ENCODE measurements around the gene GSG1.

The GSG1 gene

GRCh38 chr12:13069380-13069779, 34.1 kb downstream of the GSG1 start:
- Histone ChIP-seq H3K36me3 (replicated peaks) (no peaks in the 10 kb centered on the region), H3K27me3 (replicated peaks) (no peaks in the 10 kb centered on the region), H3K4me3 (ENCODE audit: low read depth, low read length) (no peak overlapping the region), H3K27ac (no peak overlapping the region)
- in situ Hi-C loops (cut with HindIII; ENCODE audit: low pct_ligation_motif_present, low sequenced_read_pairs): no loop called here
- no peak for DNase-seq
- TF ChIP-seq CTCF (IDR thresholded peaks at IDR 0.05; ENCODE audit: low read depth, low read length, missing control alignments): no peak

DNA sequence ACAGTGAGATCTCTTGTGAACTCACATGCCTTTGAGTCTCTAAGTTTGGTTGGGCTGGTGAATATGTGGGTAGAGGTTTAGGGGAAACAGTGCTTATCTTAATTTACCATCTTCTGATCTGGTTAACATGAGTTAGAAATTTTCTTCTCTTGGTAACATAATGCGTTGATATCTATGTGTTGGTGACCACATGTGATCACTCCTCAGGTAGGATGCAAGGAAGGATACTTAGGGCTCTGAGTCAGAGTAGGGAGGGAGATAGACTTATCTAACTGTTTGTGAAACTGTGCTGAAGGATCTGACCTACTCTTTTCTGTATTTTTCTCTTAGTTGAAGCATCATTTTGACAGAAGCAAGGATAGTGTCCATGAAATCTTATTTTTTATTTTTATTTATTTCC, 36.1 kb downstream of the GSG1 start:
- Histone ChIP-seq H3K4me3 (ENCODE audit: low read depth, low read length) (no peak overlapping the region), H3K27me3 (replicated peaks) (no peaks in the 10 kb centered on the region), H3K36me3 (replicated peaks) (no peaks in the 10 kb centered on the region), H3K27ac (no peak overlapping the region)
- in situ Hi-C loops (cut with HindIII; ENCODE audit: low pct_ligation_motif_present, low sequenced_read_pairs): no loop called here
- TF ChIP-seq CTCF (IDR thresholded peaks at IDR 0.05; ENCODE audit: low read depth, low read length, missing control alignments): no peak
- DNase-seq: no peak

DNA sequence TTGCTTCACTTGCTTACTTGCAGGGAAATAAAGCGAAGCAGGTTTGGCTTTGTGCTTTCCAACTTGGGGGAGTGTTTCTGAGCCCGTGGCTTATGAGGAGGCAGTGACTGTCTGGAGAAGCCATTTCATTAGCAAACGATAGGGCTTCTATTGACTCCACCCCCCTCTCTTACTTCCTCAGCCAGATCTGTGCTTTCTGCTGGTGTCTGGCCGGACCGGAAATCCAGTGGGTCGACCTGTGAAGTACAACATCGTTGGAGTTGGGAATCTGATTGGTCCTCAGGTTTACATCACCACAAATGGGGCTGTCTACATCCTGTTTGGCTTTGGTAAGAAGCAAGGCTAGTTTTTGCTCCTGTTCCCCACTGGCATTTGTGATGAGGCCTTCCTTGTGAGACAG, 37.0 kb downstream of the GSG1 start:
- DNase-seq: no peak
- no peak overlapping the region for H3K4me3 ChIP-seq (ENCODE audit: low read depth, low read length)
- in situ Hi-C loops (cut with HindIII; ENCODE audit: low pct_ligation_motif_present, low sequenced_read_pairs): no loop called here
- H3K36me3 ChIP-seq (replicated peaks): no peaks in the 10 kb centered on the region
- H3K27ac ChIP-seq: no peak overlapping the region
- no peak for TF ChIP-seq CTCF (IDR thresholded peaks at IDR 0.05; ENCODE audit: low read depth, low read length, missing control alignments)
- H3K27me3 ChIP-seq (replicated peaks): no peaks in the 10 kb centered on the region

- H3K27me3 ChIP-seq (replicated peaks): no peaks in the 10 kb centered on the region
- in situ Hi-C loops (cut with HindIII; ENCODE audit: low pct_ligation_motif_present, low sequenced_read_pairs): no loop called here
- no peak for DNase-seq
- no peaks in the 10 kb centered on the region for H3K36me3 ChIP-seq (replicated peaks)
- no peak overlapping the region for H3K4me3 ChIP-seq (ENCODE audit: low read depth, low read length)
- TF ChIP-seq CTCF (IDR thresholded peaks at IDR 0.05; ENCODE audit: low read depth, low read length, missing control alignments): no peak
- H3K27ac ChIP-seq: no peak overlapping the region
Observed at GRCh38 chr12:13066014-13066413, 37.5 kb downstream of the GSG1 start.

DNA sequence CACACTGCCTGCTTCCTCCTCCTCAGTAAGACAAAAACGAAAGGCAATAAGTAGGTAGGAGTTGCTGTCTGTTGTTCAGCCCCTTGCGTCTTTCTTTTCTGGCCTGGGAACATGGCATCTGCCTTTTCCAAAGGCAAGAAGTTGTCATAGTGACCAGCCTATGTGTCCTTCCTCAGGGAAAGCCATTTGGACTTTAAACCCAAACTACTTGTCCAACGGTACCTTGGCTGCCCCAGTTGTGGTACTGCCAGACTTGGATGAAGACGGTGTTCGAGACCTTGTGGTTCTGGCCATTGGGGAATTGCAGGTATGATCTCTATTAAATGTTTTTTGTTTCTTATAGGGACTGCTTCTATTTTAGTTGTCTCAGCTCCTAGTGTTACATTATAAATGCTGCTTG, 40.8 kb downstream of the GSG1 start:
- no peak for DNase-seq
- Histone ChIP-seq H3K27me3 (replicated peaks) (no peaks in the 10 kb centered on the region), H3K27ac (no peak overlapping the region), H3K4me3 (ENCODE audit: low read depth, low read length) (no peak overlapping the region), H3K36me3 (replicated peaks) (no peaks in the 10 kb centered on the region)
- TF ChIP-seq CTCF (IDR thresholded peaks at IDR 0.05; ENCODE audit: low read depth, low read length, missing control alignments): no peak
- in situ Hi-C loops (cut with HindIII; ENCODE audit: low pct_ligation_motif_present, low sequenced_read_pairs): no loop called here

GRCh38 chr12:13061377-13061776, 42.1 kb downstream of the GSG1 start:
- no peak for TF ChIP-seq CTCF (IDR thresholded peaks at IDR 0.05; ENCODE audit: low read depth, low read length, missing control alignments)
- Histone ChIP-seq H3K27me3 (replicated peaks) (no peaks in the 10 kb centered on the region), H3K4me3 (ENCODE audit: low read depth, low read length) (no peak overlapping the region), H3K27ac (no peak overlapping the region), H3K36me3 (replicated peaks) (no peaks in the 10 kb centered on the region)
- in situ Hi-C loops (cut with HindIII; ENCODE audit: low pct_ligation_motif_present, low sequenced_read_pairs): no loop called here
- no peak for DNase-seq

Measured in brain microvascular endothelial cell (primary cell).